Trophoblast cell (in vitro differentiated cells and primary cell): ENCODE measurements around the gene NTSR1.

Source experiments
- DNase-seq, 2 donors: peaks; one replicate each; pipeline ENCODE4 v3.0.0-alpha.2; 2016
- H2AFZ ChIP-seq: 2 replicates; pipeline ENCODE4 v1.6.1; 2013; ENCODE audit warnings: low read length, moderate library complexity, mild to moderate bottlenecking; ENCODE audit not compliant: insufficient read depth, poor library complexity
- H2AK5ac ChIP-seq: 2 replicates; pipeline ENCODE4 v1.6.1; 2013; ENCODE audit warnings: mild to moderate bottlenecking, low read length
- H2BK120ac ChIP-seq: 2 replicates; pipeline ENCODE4 v1.6.1; 2013; ENCODE audit warnings: low read length, mild to moderate bottlenecking, moderate library complexity; ENCODE audit not compliant: insufficient read depth, poor library complexity
- H2BK12ac ChIP-seq: 2 replicates; pipeline ENCODE4 v1.6.1; 2013; ENCODE audit warnings: mild to moderate bottlenecking, low read length, moderate library complexity
- H2BK5ac ChIP-seq: 2 replicates; pipeline ENCODE4 v1.6.1; 2013; ENCODE audit warnings: low read length, low read depth, moderate library complexity, mild to moderate bottlenecking; ENCODE audit not compliant: poor library complexity
- H3K14ac ChIP-seq: 2 replicates; pipeline ENCODE4 v1.6.1; 2013; ENCODE audit warnings: mild to moderate bottlenecking, low read length
- H3K18ac ChIP-seq: 2 replicates; pipeline ENCODE4 v1.6.1; 2013; ENCODE audit warnings: mild to moderate bottlenecking, low read length
- H3K23ac ChIP-seq: 2 replicates; pipeline ENCODE4 v1.6.1; 2013; ENCODE audit warnings: low read length
- H3K27ac ChIP-seq: 2 replicates; pipeline ENCODE4 v1.5.1; 2013; ENCODE audit warnings: low read depth, mild to moderate bottlenecking, inconsistent platforms, low read length, moderate library complexity
- H3K27me3 ChIP-seq: 2 replicates; pipeline ENCODE4 v1.6.1; 2013; ENCODE audit warnings: inconsistent platforms, mild to moderate bottlenecking, low read length, moderate library complexity; ENCODE audit not compliant: insufficient read depth
- H3K36me3 ChIP-seq, 2 experiments: 1 replicate in 1 of 2; 2 replicates in 1 of 2; pipeline ENCODE4 v1.6.1; 2013; ENCODE audit warnings: low read length in 2 of 2, mild to moderate bottlenecking in 2 of 2, moderate library complexity in 1 of 2; ENCODE audit not compliant: insufficient read depth in 2 of 2, control insufficient read depth in 1 of 2
- H3K4ac ChIP-seq: 2 replicates; pipeline ENCODE4 v1.6.1; 2013; ENCODE audit warnings: low read depth, mild to moderate bottlenecking, low read length, moderate library complexity
- H3K4me1 ChIP-seq, 2 experiments: 1 replicate in 1 of 2; 2 replicates in 1 of 2; pipeline ENCODE4 v1.6.1; 2013; ENCODE audit warnings: low read length in 2 of 2, mild to moderate bottlenecking in 2 of 2, moderate library complexity in 1 of 2; ENCODE audit not compliant: insufficient read depth in 2 of 2, control insufficient read depth in 1 of 2
- H3K4me2 ChIP-seq: 2 replicates; pipeline ENCODE4 v1.6.1; 2013; ENCODE audit warnings: inconsistent platforms, mild to moderate bottlenecking, low read length, moderate library complexity
- H3K4me3 ChIP-seq: 2 replicates; pipeline ENCODE4 v1.5.1; 2013; ENCODE audit warnings: mild to moderate bottlenecking, low read depth, low read length, inconsistent platforms
- H3K79me1 ChIP-seq: one replicate; pipeline ENCODE4 v1.6.1; 2013; ENCODE audit warnings: low read length
- H3K79me2 ChIP-seq: 2 replicates; pipeline ENCODE4 v1.6.1; 2013; ENCODE audit warnings: low read length, mild to moderate bottlenecking; ENCODE audit not compliant: control insufficient read depth, insufficient read depth, poor library complexity
- H3K9ac ChIP-seq: 2 replicates; pipeline ENCODE4 v1.6.1; 2013; ENCODE audit warnings: mild to moderate bottlenecking, low read length
- H3K9me3 ChIP-seq: 2 replicates; pipeline ENCODE4 v1.6.1; 2013; ENCODE audit warnings: low read depth, mild to moderate bottlenecking, control low read depth, inconsistent platforms, low read length; ENCODE audit not compliant: insufficient read depth
- H4K12ac ChIP-seq: 2 replicates; pipeline ENCODE4 v1.6.1; 2013; ENCODE audit warnings: low read depth, mild to moderate bottlenecking, low read length, moderate library complexity
- H4K8ac ChIP-seq: 2 replicates; pipeline ENCODE4 v1.6.1; 2013; ENCODE audit warnings: low read depth, mild to moderate bottlenecking, low read length, moderate library complexity
- H4K91ac ChIP-seq: one replicate; pipeline ENCODE4 v1.6.1; 2013; ENCODE audit warnings: low read depth, mild to moderate bottlenecking, low read length, moderate library complexity
- WGBS: extraction: QIAGEN DNeasy Blood & Tissue Kit; methylation state at CpG from one replicate; pipeline ENCODE4 v1.1.7; 2013; ENCODE audit warnings: missing lambda C conversion rate; ENCODE audit not compliant: insufficient read length, insufficient coverage; ENCODE audit errors: extremely low coverage; 5-methylcytosine and 5-hydroxymethylcytosine counted together

NTSR1 gene

DNA sequence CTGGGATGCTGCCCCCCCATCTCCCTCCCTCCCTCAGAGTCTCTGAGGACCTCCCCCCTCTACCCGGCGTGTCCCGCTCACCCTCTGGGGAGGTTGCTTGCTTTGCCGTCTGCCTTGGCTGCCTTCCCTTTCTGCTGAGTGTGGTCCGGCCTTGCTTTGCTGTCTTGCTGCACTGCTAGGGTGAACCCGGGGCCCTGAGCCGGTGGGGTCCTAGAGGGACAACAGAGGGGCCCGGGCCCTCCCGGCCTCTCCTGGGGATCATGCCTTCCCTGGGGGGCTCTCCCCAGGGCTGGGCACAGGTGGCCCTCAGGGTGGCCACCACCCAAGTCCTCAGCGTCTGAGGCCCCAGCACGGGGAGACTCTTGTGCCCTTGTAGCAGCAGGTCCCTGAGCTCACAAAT, 47.0 kb upstream of the NTSR1 start:
- Histone ChIP-seq H2AFZ (no peak overlapping the region), H3K79me1 (no peaks in the 10 kb centered on the region), H2BK12ac (no peak overlapping the region), H4K12ac (no peak overlapping the region), H2AK5ac (no peak overlapping the region), H4K91ac (no peak overlapping the region), H3K4me1 (no peaks in the 10 kb centered on the region), H2BK5ac (no peak overlapping the region), H3K9ac (no peak overlapping the region), H3K27me3 (no peaks in the 10 kb centered on the region), H3K9me3 (no peaks in the 10 kb centered on the region), H3K23ac (no peak overlapping the region), H4K8ac (no peak overlapping the region), H3K18ac (no peak overlapping the region), H3K27ac (no peak overlapping the region), H3K79me2 (no peaks in the 10 kb centered on the region), H3K36me3 (no peaks in the 10 kb centered on the region), H3K4me2 (no peak overlapping the region), H3K4me3 (no peak overlapping the region), H3K14ac (no peak overlapping the region), H2BK120ac (no peak overlapping the region), H3K4ac (no peak overlapping the region)
- DNase-seq = no peak
- no CpG with 5 or more reads among the region's 11 CpGs for WGBS

DNA sequence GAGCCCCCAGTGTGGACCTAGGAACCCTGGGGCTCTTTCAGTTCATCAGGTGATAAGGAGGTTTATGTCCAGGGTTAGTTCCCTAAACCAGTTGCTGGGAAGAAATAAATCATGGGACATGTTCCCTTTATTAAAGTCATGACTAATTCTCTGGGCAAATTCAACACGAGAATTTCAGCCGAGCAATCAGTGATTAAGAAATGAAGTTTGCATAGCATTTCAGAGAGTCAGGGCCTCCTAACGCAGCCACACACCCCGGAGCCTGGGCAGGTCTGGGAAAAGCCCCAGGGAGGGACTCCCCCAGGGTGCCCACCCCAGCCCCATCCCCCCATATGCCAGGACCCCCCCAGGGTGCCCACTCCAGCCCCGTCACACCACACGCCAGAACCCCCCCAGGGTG, 46.2 kb upstream of the NTSR1 start:
- Histone ChIP-seq H3K36me3 (no peaks in the 10 kb centered on the region), H3K4me3 (no peak overlapping the region), H3K9ac (no peak overlapping the region), H3K79me1 (no peaks in the 10 kb centered on the region), H4K91ac (no peak overlapping the region), H3K4ac (no peak overlapping the region), H2BK5ac (no peak overlapping the region), H3K79me2 (no peaks in the 10 kb centered on the region), H3K4me2 (no peak overlapping the region), H2AK5ac (no peak overlapping the region), H3K4me1 (no peaks in the 10 kb centered on the region), H3K27me3 (no peaks in the 10 kb centered on the region), H2BK12ac (no peak overlapping the region), H3K27ac (no peak overlapping the region), H3K18ac (no peak overlapping the region), H4K8ac (no peak overlapping the region), H4K12ac (no peak overlapping the region), H3K23ac (no peak overlapping the region), H2BK120ac (no peak overlapping the region), H3K14ac (no peak overlapping the region), H3K9me3 (no peaks in the 10 kb centered on the region), H2AFZ (no peak overlapping the region)
- DNase-seq = peak in 1 of 2 donors; percentile 40
- no CpG with 5 or more reads among the region's 6 CpGs for WGBS

DNA sequence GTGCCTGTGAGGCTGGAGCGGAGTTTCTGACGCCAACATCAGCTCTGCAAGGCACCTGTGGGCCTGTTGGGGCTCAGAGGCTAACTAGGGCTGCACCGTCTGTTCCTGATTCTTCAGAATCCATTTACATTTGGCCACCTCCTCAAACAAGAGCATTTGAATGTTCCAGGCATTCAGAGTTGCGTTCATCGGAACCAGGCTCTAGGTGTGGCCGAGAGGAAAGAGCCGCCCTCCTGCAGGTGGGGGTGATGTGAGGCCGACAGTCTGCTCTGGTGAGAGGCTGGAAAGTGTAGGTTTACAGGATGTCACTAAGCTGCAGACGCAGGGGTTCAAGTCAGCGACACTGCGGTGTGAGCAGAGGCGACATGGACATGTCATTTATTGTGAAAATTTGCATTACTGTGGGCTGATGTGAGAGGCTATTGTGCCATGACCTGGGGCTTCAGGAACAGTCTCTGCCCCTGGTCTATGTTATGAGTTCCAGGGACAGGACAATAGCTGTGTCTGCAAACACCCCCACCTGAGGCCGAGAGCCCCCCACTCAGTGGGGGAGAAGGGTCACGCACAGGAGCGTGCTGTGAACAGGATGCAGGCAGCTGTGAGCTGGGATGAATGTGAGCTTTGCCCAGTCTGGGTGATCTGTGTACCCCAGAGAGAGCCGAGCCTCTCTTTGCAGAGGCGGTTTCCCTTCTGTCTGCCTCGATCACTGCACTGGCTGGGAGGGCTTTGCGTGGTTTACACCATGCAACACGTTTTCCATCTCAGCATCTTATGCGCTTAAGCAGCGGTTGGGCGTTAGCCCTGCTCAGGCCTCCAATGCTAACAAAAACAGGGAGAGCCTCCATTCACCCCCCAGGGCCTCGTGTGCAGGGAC, 45.3 kb upstream of the NTSR1 start:
- Histone ChIP-seq H3K4ac (no peak overlapping the region), H3K79me2 (no peaks in the 10 kb centered on the region), H3K23ac (no peak overlapping the region), H3K79me1 (no peaks in the 10 kb centered on the region), H4K8ac (no peak overlapping the region), H2BK5ac (no peak overlapping the region), H3K18ac (no peak overlapping the region), H3K36me3 (no peaks in the 10 kb centered on the region), H2AK5ac (no peak overlapping the region), H3K4me2 (no peak overlapping the region), H3K14ac (no peak overlapping the region), H4K91ac (no peak overlapping the region), H2BK120ac (no peak overlapping the region), H2BK12ac (no peak overlapping the region), H3K4me1 (no peaks in the 10 kb centered on the region), H2AFZ (no peak overlapping the region), H3K9me3 (no peaks in the 10 kb centered on the region), H3K9ac (no peak overlapping the region), H3K4me3 (no peak overlapping the region), H4K12ac (no peak overlapping the region), H3K27me3 (no peaks in the 10 kb centered on the region), H3K27ac (no peak overlapping the region)
- no peak for DNase-seq
- no CpG with 5 or more reads among the region's 24 CpGs for WGBS

DNA sequence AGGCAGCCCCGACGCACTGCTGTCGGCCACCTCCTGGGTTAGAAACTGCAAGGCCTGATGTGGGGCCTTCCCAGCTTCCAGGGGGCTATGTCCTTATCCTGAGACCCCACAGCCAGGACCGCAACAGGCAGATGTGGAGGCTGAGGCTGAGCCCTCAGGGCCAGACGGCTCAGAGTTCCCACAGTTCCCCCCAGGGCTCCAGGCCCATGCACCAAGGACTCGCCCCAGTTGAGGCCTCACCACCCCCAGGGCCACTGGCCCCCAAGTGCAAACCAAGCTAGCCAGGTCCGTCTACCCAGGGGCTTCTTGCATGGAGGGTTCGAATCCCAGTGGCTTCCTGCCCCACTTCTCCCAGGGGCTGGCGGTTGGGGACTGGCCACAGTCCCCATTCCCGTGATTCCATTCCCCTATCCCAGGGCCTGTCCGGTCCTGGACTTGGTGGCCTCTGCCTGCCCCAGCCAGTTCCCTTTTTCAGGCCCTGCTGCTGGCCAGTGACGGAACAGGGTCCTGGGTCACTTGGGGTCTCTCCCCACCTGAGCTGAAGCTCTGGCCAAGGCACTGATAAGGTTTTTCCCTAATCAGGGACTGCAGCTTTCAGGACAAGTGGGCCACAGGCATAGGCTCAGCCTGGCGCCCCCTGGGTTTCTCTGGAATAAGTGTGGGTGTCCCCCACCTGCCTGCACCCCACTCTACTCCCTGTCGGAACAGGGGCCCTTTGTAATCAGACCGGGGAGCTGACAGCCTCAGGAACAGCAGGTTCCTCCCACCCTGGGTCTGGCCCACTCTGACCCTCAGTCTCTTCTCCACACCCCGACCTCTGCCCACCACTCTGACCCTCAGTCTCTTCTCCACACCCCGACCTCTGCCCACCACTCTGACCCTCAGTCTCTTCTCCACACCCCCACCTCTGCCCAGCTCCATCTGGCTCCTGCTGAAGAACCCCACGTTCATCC, 44.3 kb upstream of the NTSR1 start:
- Histone ChIP-seq H3K79me2 (no peaks in the 10 kb centered on the region), H3K4ac (no peak overlapping the region), H3K4me1 (no peaks in the 10 kb centered on the region), H3K79me1 (no peaks in the 10 kb centered on the region), H3K18ac (no peak overlapping the region), H4K12ac (no peak overlapping the region), H2BK12ac (no peak overlapping the region), H4K91ac (no peak overlapping the region), H2AK5ac (no peak overlapping the region), H4K8ac (no peak overlapping the region), H3K4me3 (no peak overlapping the region), H3K27ac (no peak overlapping the region), H3K4me2 (no peak overlapping the region), H3K36me3 (no peaks in the 10 kb centered on the region), H3K23ac (no peak overlapping the region), H3K14ac (no peak overlapping the region), H2BK5ac (no peak overlapping the region), H2AFZ (no peak overlapping the region), H3K27me3 (no peaks in the 10 kb centered on the region), H2BK120ac (no peak overlapping the region), H3K9me3 (no peaks in the 10 kb centered on the region), H3K9ac (no peak overlapping the region)
- DNase-seq = no peak
- WGBS = no CpG with 5 or more reads among the region's 18 CpGs
